GM19395 (cell line): Measurements from ENCODE around the gene PIGQ.

Source experiments
- ATAC-seq: cut with Tn5 transposase; IDR thresholded peaks from one replicate; pipeline ENCODE4 v1.9.1; 2021; ENCODE audit warnings: mild to moderate bottlenecking, moderate library complexity; ENCODE audit not compliant: unreplicated experiment

PIGQ gene

GRCh38 chr16:554640-555365 lies 15.0 kb upstream of the PIGQ start:
- no peak for ATAC-seq

- ATAC-seq = no peak
These were observed 14.0 kb upstream of the PIGQ start for GRCh38 chr16:555528-556473.

- ATAC-seq = no peak
These were observed 13.1 kb upstream of the PIGQ start for GRCh38 chr16:556474-557173.

GRCh38 chr16:557463-558297 lies 12.1 kb upstream of the PIGQ start:
- ATAC-seq = no peak

GRCh38 chr16:558298-559020 lies 11.3 kb upstream of the PIGQ start:
- ATAC-seq = no peak

GRCh38 chr16:559021-559380 lies 10.8 kb upstream of the PIGQ start:
- ATAC-seq = no peak

- ATAC-seq = no peak
These were observed 10.2 kb upstream of the PIGQ start for GRCh38 chr16:559411-560203.

- no peak for ATAC-seq
These were observed 9.5 kb upstream of the PIGQ start, which contains the start of gene PRR35 for GRCh38 chr16:560204-560700. PRR35 (plus strand) TSS chr16:560394; CDS start chr16:563295, 2,901 bp downstream.

GRCh38 chr16:560701-561412 lies 8.9 kb upstream of the PIGQ start:
- no peak for ATAC-seq

- no peak for ATAC-seq
These were observed 8.4 kb upstream of the PIGQ start for GRCh38 chr16:561413-561794.

- ATAC-seq = no peak
These were observed 7.5 kb upstream of the PIGQ start for GRCh38 chr16:561957-562938.

- no peak for ATAC-seq
These were observed 6.6 kb upstream of the PIGQ start for GRCh38 chr16:563072-563644.

GRCh38 chr16:564690-565418 lies 4.9 kb upstream of the PIGQ start:
- no peak for ATAC-seq

GRCh38 chr16:565419-566330 lies 4.1 kb upstream of the PIGQ start:
- ATAC-seq = no peak
